RPMI8226 (cell line): ENCODE data around the gene ADO.

Experiments
- DNase-seq: peaks from one replicate; pipeline ENCODE4 v3.0.0-alpha.2; 2015

Gene ADO

DNA sequence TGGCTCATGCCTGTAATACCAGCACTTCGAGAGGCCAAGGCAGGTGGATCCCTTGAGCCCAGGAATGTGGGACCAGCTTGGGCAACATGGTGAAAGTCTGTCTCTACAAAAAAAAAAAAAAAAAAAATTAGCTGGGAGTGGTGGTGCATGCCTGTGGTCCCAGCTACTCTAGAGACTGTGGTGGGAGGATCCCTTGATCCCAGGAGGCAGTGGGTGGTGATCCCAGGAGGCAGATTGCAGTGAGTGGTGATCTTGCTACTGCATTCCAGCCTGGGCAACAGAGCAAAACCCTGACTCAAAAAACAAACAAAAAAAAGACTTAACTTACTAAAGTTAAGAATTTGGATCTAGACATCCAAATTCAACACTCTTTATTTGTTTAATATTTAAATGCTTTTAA, 10.2 kb upstream of the ADO start:
- no peak for DNase-seq

GRCh38 chr10:62795100-62795499, 9.4 kb upstream of the ADO start:
- DNase-seq = no peak

- DNase-seq = no peak
These were observed 8.8 kb upstream of the ADO start for GRCh38 chr10:62795762-62796161.

- DNase-seq = no peak
These were observed 7.6 kb upstream of the ADO start for GRCh38 chr10:62796896-62797295.

DNA sequence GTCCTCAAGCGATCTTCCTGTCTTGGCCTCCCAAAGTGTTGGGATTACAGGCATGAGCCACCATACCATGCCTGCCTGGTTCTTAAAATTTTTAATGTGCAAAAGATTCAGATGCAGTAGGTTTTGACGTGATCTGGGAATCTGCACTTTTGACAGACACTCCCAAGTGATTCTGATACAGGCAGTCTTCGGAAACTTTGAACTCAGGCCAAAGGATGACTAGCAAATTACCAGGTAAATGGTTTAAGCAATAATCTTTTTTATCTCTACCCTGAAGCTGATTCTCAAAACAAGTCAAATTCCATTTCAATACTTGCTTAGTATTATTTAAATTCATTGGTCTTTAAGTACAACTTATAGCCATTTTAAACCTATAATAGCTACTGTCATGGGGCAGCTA, 2.6 kb upstream of the ADO start:
- DNase-seq = no peak

DNA sequence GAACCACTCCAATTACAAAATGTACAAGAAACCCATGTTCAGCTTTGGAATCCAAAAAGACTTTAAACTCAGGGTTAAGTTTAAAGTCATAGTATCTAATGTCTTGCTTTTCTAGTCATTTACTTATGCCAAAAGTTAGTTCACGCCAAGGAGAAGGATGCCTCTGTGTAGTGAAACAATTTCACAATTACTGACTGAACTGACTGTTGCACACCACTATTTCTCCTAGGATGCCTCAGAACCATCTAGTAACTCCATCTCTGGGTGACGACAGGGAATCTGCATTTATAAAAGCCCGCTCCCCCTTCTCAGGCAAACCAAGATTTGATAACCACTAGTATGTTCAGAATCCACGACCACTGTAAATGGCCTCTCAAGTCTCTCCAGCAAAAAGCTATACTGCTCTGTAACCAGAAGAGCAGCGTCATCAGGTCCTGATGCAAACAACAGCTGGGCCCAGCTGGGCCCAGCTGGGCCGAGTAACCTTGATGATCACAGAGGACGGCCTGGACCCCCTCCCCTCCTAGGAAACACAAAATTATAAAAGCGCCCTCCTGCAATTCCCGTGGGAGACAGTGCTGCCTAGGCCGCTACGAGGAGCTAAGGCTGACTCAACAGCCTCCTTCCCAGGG, 680 bp upstream of the ADO start:
- DNase-seq = no peak

- peak; percentile 14 for DNase-seq
These were observed 945 bp downstream of the ADO start for GRCh38 chr10:62805231-62806099.

GRCh38 chr10:62806251-62806650, 1.7 kb downstream of the ADO start:
- DNase-seq = no peak

- DNase-seq = no peak
These were observed 5.8 kb downstream of the ADO start for GRCh38 chr10:62810156-62810902.

GRCh38 chr10:62811159-62811875, 6.8 kb downstream of the ADO start:
- DNase-seq = no peak

DNA sequence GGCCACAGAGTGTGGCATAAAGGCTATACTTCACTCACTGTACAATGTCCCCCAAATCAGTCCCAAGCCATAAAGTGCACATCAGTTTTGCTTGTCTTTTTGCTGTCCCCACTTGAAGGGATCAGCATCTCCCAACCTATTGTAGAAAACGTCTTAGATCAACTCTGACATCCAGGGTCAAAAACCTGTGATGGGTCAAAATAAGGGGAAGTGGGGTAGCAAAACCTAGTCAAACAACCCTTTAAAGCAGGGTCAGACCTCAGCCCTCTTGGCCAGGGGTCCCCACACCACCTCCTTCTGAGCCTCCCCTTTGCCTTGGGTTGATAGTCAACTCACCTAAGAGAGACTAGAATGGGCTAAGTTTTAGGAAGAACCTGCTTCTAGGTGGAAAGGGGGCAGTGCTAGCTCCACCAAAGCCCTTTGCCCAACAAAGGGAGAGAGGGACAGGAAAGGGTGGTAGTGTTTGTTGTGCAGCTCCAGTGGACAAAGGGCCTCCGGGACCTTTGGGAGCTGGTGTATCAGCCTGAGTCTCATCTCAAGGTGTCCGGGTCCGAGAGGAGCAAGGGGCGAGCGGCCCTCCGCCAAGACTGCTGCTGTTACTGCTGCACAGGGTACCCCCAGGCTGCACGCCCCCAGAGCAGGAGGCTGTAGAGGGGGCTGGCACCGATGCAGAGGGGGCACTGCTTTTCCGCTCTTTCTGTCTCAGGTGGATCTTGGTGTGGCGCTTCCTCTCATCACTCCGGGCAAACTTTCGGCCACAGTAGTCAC, 8.3 kb downstream of the ADO start:
- DNase-seq = no peak

DNA sequence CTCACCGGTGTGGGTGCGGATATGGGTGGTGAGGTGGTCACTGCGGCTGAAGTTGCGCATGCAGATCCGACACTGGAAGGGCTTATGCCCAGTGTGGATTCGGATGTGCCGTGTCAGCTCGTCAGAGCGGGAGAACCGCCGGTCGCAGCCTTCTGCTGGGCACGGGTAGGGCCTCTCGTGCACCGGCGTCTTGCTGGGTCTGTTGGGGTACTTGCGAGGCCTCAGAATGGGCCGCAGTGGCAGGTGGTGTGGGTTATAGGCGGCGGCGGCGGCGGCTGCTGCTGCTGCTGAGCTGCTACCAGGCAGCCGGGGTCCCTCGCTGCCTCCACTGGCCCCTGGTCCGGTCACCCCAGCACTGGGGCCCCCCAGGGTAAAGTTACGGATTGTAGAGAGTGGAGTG, 8.9 kb downstream of the ADO start:
- no peak for DNase-seq

DNA sequence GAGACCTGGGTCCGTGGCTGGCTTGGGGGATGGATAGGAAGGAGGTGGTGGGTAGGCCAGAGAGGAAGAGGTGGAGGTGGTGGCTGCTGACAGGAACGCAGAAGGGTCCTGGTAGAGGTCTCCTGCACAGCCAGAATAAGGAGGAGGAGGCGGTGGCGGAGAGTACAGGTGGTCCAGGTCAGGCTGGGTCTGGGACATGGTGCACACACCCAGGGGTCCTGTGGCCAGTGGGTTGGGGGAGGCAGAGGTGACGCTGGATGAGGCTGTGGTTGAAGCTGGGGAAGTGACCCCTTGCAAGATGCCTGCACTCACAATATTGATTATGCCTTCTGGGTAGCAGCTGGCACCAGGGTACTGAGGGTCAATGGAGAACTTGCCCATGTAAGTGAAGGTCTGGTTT, 9.5 kb downstream of the ADO start:
- DNase-seq = no peak

DNA sequence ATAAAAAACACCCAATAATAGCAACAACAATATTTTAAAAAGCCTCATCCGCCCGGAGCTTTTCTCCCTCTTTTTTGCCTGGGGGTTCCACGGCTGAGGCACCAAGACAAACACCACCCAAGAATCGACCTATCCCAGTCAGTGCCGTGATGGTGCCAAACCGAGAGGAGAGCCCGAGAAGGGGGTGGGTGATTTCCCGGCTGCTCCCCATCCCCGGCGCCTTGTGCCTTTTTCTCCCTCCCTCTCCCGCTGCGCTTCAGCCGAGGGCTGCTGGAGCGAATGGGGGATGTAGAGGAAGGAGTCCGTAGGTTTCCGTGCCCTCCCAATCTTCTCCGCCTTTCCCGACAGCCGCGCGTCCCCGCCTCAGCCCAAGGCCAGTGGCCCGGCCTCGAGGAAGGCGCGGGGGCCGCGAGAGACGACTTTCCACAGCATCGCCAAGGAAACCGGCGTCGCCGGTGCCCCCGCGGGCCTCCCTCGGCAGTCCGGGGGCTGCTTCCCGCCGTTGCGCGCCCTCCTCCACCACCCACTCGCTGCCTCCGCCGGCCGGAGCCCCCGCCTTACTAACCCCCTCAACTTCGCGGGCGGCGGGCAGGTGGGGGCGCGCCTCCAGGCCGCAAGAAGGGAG, 10.3 kb downstream of the ADO start:
- DNase-seq = no peak

DNA sequence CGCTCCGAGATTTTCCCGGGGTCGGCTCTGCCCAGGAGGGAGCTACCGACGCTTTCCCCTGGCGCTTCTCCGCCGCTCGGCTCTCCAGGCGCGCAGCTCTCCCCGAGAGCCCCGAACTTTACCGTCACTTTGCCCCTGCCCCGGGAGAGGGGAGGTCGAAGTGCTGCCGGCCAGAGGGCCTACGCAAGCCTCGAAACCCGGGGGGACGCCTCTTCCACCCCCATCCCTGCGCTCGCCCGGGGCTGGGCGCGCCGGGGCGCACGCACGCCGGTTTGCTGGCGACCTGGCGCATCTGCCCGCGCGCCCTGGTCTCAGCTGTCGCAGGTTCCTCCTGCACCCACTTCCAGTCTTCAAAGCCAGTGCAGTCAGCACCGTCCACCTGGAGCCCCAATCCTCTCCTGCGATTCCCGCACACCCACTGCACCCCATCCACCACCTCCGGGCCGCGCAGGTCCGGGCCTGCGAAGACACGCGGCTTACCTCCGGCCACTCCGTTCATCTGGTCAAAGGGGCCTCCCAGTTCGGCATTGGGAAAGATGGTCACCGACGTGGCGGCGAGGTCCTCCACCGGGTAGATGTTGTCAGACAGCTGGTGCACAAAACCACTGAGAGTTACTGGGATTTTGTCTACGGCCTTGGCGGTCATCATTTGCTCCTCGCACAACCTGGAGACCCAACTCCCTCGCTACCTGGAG, 11.0 kb downstream of the ADO start:
- DNase-seq = no peak

GRCh38 chr10:62816076-62816330, 11.5 kb downstream of the ADO start:
- no peak for DNase-seq

DNA sequence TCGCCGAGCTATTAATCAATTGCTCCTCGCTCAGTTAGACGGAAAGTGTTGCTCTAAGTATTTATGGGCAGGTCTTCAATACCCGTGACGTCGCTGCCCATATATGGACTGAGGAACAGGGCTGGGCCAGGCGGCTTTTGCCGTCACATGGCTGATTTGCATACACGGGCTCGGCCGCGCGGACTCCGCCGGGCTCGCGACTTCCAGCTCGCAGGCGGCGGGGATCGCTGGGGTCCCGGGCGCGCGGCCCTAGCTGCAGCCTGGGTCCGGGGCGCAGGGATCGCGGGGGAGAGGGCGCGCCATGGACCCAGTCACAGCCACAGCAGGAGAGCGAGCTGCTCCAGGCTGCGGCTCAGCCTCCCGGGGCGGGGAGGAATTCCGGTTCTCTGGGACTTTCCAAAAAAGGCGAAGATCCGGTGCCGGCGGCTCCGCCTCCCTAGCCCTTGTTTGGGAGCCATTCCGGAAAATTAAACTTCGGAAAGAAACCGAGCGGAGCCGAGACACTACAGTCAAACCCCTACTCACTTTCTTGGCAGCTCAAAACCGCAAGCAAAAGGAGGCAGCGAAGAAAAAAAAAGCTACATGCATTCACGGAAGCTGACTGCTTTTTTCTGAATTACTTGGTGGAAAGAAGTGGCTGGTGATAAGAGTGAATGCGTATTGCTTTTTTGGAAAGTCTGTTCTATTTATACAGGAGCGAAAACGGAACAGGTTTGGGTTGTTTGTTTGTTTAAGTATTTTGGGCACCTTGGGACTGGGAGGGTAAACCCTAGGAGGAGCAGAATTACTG, 12.0 kb downstream of the ADO start, which contains the start of gene EGR2:
EGR2 (minus strand) TSS at position 36 of the 790 bp plus-strand sequence. CDS start 337 bp downstream, outside the sequence.
- peak; percentile 88 for DNase-seq

- peak; percentile 30 for DNase-seq
These were observed 12.7 kb downstream of the ADO start for GRCh38 chr10:62817121-62817765.

DNA sequence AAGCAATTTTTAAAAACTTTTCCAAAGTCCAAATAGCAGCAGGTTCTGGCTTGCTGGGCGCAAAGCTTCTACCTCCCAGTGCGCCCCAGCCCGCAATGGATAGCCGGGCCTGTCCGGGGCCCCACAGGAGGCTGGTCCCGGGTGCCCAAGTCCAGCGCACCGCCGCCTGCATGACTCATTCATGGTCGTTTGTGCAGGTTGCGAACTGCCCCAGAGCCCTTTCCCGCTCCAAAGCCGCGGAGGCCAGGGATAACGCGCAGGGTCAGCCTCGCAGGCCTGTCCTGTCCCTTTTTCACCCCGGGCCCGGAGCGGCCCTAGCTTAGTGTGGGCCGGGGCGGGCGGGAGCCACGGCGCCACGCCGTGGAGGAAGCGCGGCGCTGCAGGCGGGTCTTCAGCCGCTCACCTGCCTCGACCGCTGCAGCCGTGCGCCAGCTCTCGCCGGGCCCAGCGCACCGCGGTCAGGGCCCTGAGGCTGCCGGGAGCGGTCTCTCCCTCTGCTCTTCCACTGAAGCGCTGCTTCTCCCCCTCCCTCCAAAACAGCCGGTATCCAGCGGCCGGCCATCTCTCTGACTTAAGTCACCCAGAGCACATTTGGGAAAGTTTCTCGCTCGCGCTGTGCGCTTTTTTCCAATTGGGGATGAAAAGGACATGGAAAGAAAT, 13.4 kb downstream of the ADO start:
- DNase-seq = peak; percentile 79
